ENCODE data around the gene HMGB1. TPM values are rescaled to one million over a fixed set of nuclear protein-coding genes. Genes with fewer than 3 reads are reported as not detected.
A peak's percentile ranks its signal among the peaks of the same experiment; 100 is the strongest.

HMGB1 gene
- total and polyA plus RNA-seq, 7 donors: 212 to 519 (median 317) TPM

GRCh38 chr13:30418075-30418716 is 47.5 kb downstream of the HMGB1 start:
- DNase-seq: no peak
- 55 to 86% methylated on average over 6 of the region's 6 CpGs for WGBS, 2 donors
- intact Hi-C loops (cut with DNase I): no loop called here
- Histone ChIP-seq H3K4me3 (no peak overlapping the region), H3K36me3 (no peaks in the 10 kb centered on the region), H3K27ac (peak overlapping the region in 3 of 4 donors; percentile 89 to 96 (median 89)), H3K4me1 (peaks cover 0 to 39% (median 32%) of the 10 kb centered on the region in 4 donors), H3K9me3 (no peaks in the 10 kb centered on the region), H3K27me3 (no peaks in the 10 kb centered on the region)
- TF ChIP-seq POLR2AphosphoS5 (IDR thresholded peaks at IDR 0.05) (no peak), EP300 (IDR thresholded peaks at IDR 0.05) (no peak), POLR2A (IDR thresholded peaks at IDR 0.05) (no peak)
- TF ChIP-seq, protein P1, sequence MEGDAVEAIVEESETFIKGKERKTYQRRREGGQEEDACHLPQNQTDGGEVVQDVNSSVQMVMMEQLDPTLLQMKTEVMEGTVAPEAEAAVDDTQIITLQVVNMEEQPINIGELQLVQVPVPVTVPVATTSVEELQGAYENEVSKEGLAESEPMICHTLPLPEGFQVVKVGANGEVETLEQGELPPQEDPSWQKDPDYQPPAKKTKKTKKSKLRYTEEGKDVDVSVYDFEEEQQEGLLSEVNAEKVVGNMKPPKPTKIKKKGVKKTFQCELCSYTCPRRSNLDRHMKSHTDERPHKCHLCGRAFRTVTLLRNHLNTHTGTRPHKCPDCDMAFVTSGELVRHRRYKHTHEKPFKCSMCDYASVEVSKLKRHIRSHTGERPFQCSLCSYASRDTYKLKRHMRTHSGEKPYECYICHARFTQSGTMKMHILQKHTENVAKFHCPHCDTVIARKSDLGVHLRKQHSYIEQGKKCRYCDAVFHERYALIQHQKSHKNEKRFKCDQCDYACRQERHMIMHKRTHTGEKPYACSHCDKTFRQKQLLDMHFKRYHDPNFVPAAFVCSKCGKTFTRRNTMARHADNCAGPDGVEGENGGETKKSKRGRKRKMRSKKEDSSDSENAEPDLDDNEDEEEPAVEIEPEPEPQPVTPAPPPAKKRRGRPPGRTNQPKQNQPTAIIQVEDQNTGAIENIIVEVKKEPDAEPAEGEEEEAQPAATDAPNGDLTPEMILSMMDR (IDR thresholded peaks at IDR 0.05): no peak

DNA sequence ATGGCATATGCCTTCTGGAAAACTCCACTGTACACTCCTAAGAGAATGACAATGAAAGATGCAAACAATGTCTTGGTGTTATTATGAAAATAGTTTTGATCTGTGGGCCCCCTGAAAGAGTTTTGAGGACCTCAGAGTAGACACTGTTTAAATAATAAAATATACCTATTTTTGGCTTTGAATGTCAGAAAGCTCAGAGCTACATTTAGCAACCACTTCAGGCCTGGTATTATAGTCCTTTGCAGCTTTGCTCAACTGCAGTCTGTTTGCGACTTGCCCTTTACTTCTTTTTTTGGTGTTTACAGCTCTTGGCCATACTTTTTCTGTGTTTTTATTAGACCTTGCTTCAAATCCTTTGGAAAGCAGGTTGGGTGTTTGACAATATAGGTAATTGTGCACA is 49.3 kb downstream of the HMGB1 start:
- no peak overlapping the region for H3K27ac ChIP-seq
- intact Hi-C loops (cut with DNase I): no loop called here
- no peak overlapping the region for H3K4me3 ChIP-seq
- H3K9me3 ChIP-seq: no peaks in the 10 kb centered on the region
- WGBS, 2 donors: 77 to 93% methylated on average over 1 of the region's 1 CpG
- H3K27me3 ChIP-seq: no peaks in the 10 kb centered on the region
- H3K4me1 ChIP-seq: peaks cover 0 to 32% (median 28%) of the 10 kb centered on the region in 4 donors
- H3K36me3 ChIP-seq: no peaks in the 10 kb centered on the region
- DNase-seq: no peak
- no peak for TF ChIP-seq POLR2A (IDR thresholded peaks at IDR 0.05)
- TF ChIP-seq, protein P1 (IDR thresholded peaks at IDR 0.05): no peak

DNA sequence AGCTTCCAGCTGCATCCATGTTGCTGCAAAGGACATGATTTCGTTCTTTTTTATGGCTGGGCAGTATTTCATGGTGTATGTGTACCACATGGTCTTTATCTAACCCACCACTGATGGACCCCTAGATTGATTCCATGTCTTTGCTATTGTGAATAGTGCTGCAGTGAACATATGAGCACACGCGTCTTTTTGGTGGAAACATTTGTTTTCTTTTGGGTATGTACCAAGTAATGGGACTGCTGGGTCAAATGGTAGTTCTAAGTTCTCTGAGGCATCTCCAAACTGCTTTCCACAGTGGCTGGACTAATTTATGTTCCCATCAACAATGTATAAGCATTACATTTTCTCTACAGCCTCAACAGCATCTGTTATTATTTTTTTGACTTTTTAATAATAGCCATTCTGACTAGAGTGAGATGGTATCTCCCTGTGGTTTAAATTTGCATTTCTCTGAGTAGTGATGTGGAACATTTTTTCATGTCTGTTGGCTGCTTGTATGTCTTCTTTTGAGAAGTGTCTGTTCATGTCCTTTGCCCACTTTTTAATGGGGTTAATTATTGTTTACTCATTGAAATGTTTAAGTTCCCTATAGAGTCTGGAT is 50.2 kb downstream of the HMGB1 start:
- no peaks in the 10 kb centered on the region for H3K27me3 ChIP-seq

DNA sequence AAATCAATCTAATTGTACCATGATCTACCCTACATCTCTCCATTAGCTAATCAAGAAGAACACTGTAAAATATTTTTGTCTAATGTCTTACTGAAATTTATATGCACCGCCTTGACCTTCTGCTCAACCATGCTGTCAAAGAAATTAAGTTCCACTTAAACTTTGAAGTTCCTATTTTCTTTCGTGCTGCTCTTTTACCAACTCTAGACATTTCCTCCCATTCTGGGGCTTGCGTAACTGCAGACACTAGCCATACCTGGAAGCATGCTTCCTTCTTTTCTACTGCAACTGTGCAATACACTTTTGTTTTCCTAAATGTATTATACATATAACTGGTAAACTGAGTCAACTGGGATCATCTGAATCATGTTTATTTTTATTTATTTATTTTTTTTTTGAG is 51.9 kb downstream of the HMGB1 start:
- H3K27ac ChIP-seq: no peak overlapping the region
- 64 to 65% methylated on average over 3 of the region's 3 CpGs for WGBS, 2 donors

More for the DNA sequence above, 50.2 kb downstream of the HMGB1 start:
- 58 to 84% methylated on average over 3 of the region's 3 CpGs for WGBS, 2 donors
- Histone ChIP-seq H3K27ac (no peak overlapping the region), H3K36me3 (no peaks in the 10 kb centered on the region), H3K4me3 (no peak overlapping the region), H3K4me1 (peaks cover 0 to 24% (median 20%) of the 10 kb centered on the region in 4 donors), H3K9me3 (no peaks in the 10 kb centered on the region)
- DNase-seq: no peak
- TF ChIP-seq EP300 (IDR thresholded peaks at IDR 0.05): no peak
- TF ChIP-seq POLR2A (IDR thresholded peaks at IDR 0.05): no peak
- TF ChIP-seq, protein P1 (IDR thresholded peaks at IDR 0.05): no peak
- no peak for TF ChIP-seq POLR2AphosphoS5 (IDR thresholded peaks at IDR 0.05)
- intact Hi-C loops (cut with DNase I): no loop called here

More for the DNA sequence above, 51.9 kb downstream of the HMGB1 start:
- DNase-seq: no peak
- no peaks in the 10 kb centered on the region for H3K27me3 ChIP-seq
- H3K36me3 ChIP-seq: no peaks in the 10 kb centered on the region
- H3K9me3 ChIP-seq: no peaks in the 10 kb centered on the region
- no peak overlapping the region for H3K4me3 ChIP-seq
- H3K4me1 ChIP-seq: peaks cover 0 to 22% (median 19%) of the 10 kb centered on the region in 4 donors
- no peak for TF ChIP-seq POLR2AphosphoS5 (IDR thresholded peaks at IDR 0.05)
- no peak for TF ChIP-seq EP300 (IDR thresholded peaks at IDR 0.05)
- TF ChIP-seq, protein P1 (IDR thresholded peaks at IDR 0.05): no peak
- no peak for TF ChIP-seq POLR2A (IDR thresholded peaks at IDR 0.05)
- intact Hi-C loops (cut with DNase I): no loop called here
